OCI-LY3 (cell line): Measurements from ENCODE around the gene TSPAN19.
A peak's percentile ranks its signal among the peaks of the same experiment; 100 is the strongest.

Experiments used
- H2AFZ ChIP-seq: fragments of 200-600, 300-600 bp; shearing (Covaris generic); 2 replicates; pipeline ENCODE4 v1.6.0; 2014; ENCODE audit warnings: antibody characterized with exemption, low read depth, low read length
- H3K27ac ChIP-seq: fragments of 200-600, 300-600 bp; sonication (generic); 2 replicates; pipeline ENCODE4 v1.5.1; 2014; ENCODE audit warnings: mild to moderate bottlenecking, low read length, moderate library complexity, mixed read lengths
- H3K27me3 ChIP-seq: fragments of 200-600, 300-600 bp; sonication (generic); 2 replicates; pipeline ENCODE4 v1.6.1; 2014; ENCODE audit warnings: low read depth, low read length, mixed read lengths
- H3K36me3 ChIP-seq: fragments of 200-600, 300-600 bp; sonication (generic); replicated peaks from 2 replicates; pipeline ENCODE3; 2014; ENCODE audit warnings: low read depth, low read length, mixed read lengths
- H3K4me1 ChIP-seq: fragments of 300-600, 200-600 bp; sonication (generic); 2 replicates; pipeline ENCODE4 v1.6.1; 2014; ENCODE audit warnings: low read length, mixed read lengths
- H3K4me2 ChIP-seq: fragments of 200-600, 300-600 bp; sonication (generic); 2 replicates; pipeline ENCODE4 v1.6.1; 2014; ENCODE audit warnings: low read length, mixed read lengths
- H3K4me3 ChIP-seq: fragments of 300-600, 200-600 bp; sonication (generic); 2 replicates; pipeline ENCODE4 v1.5.1; 2014; ENCODE audit warnings: antibody characterized with exemption, mild to moderate bottlenecking, low read length, moderate library complexity
- H3K79me2 ChIP-seq: fragments of 300-600, 200-600 bp; shearing (Covaris generic); 2 replicates; pipeline ENCODE4 v1.6.1; 2014; ENCODE audit warnings: mild to moderate bottlenecking, low read length, mixed read lengths
- H3K9ac ChIP-seq: fragments of 300-600, 200-600 bp; shearing (Covaris generic); 2 replicates; pipeline ENCODE4 v1.6.0; 2014; ENCODE audit warnings: mild to moderate bottlenecking, low read length, moderate library complexity
- H3K9me3 ChIP-seq: fragments of 200-600, 300-600 bp; shearing (Covaris generic); 2 replicates; pipeline ENCODE4 v1.6.1; 2014; ENCODE audit warnings: low read length, mixed read lengths; ENCODE audit not compliant: insufficient read depth
- H4K20me1 ChIP-seq: fragments of 200-600, 300-600 bp; sonication (generic); 2 replicates; pipeline ENCODE4 v1.6.1; 2016; ENCODE audit warnings: low read length, mixed read lengths; ENCODE audit not compliant: insufficient read depth
- CTCF ChIP-seq: fragments of 200-600, 300-600 bp; sonication (generic); IDR thresholded peaks from 2 replicates; pipeline ENCODE4 v1.5.1; 2014; ENCODE audit warnings: antibody characterized with exemption, low read length, low read depth
- EZH2phosphoT487 ChIP-seq: fragments of 200-600 bp; shearing (Covaris generic); IDR thresholded peaks from 2 replicates; pipeline ENCODE4 v1.6.1; 2018; ENCODE audit warnings: antibody characterized with exemption, mixed run types, low read depth

The TSPAN19 gene

GRCh38 chr12:85036234-85036707 lies at the start of gene TSPAN19, which contains the start of gene LRRIQ1:
TSS of gene TSPAN19 (minus strand) at chr12:85036277. CDS start at chr12:85029946, 6,331 bp downstream.
TSS of gene LRRIQ1 (plus strand) at chr12:85036351. CDS start at chr12:85038177, 1,826 bp downstream.
- no peak within 1 kb of the TSS for H3K27ac ChIP-seq
- H3K9me3 ChIP-seq = no peaks in the 10 kb centered on the region
- no peaks in the 10 kb centered on the region for H4K20me1 ChIP-seq
- H3K9ac ChIP-seq = no peak within 1 kb of the TSS
- no peaks in the 10 kb centered on the region for H3K36me3 ChIP-seq
- no peak within 1 kb of the TSS for H2AFZ ChIP-seq
- TF ChIP-seq CTCF (no peak), EZH2phosphoT487 (no peak)
- H3K79me2 ChIP-seq = no peaks in the 10 kb centered on the region
- no peak within 1 kb of the TSS for H3K4me2 ChIP-seq
- no peaks in the 10 kb centered on the region for H3K27me3 ChIP-seq
- H3K4me3 ChIP-seq = no peak within 1 kb of the TSS
- no peaks in the 10 kb centered on the region for H3K4me1 ChIP-seq

GRCh38 chr12:85085066-85085465 lies 49.0 kb upstream of the TSPAN19 start:
- TF ChIP-seq EZH2phosphoT487 (no peak), CTCF (no peak)
- H4K20me1 ChIP-seq = no peaks in the 10 kb centered on the region
- no peaks in the 10 kb centered on the region for H3K4me1 ChIP-seq
- no peak overlapping the region for H3K27ac ChIP-seq
- H3K4me2 ChIP-seq = no peak overlapping the region
- H2AFZ ChIP-seq = no peak overlapping the region
- no peaks in the 10 kb centered on the region for H3K79me2 ChIP-seq
- H3K27me3 ChIP-seq = no peaks in the 10 kb centered on the region
- no peak overlapping the region for H3K4me3 ChIP-seq
- no peaks in the 10 kb centered on the region for H3K9me3 ChIP-seq
- no peaks in the 10 kb centered on the region for H3K36me3 ChIP-seq
- H3K9ac ChIP-seq = no peak overlapping the region

DNA sequence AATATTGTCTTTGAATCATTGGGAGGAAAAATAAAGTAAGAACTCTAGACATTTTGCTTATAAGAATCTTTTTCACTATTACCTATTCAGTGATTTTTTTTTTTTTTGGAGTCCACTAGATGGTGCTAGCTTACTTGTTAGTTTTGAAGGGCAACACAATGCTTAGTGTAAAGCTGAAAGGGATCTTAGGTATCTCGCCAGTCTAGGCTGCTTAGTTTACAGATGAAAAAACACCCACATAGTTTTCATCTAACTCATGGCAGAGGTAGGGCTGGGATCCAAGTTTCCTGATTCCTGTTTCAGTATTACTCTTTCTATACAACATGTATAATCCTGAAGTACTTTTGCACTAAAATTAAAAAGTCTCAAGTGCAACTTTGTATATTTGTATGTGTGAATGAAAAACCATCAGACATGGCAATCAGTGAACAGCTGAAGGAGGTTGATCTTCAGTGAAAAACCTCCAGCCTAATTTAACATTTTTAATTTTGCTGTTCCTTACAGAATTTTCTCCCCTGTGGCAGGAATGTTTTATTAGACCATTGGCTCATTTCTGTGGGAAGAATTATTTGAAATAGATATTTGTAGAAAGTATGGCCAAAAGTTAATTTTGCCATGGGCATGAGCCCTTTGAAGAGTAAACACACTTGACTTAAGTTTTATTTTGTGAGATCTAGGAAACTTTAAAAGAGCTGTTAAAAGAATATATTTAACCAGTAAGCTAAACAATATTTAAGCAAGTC lies 40.8 kb upstream of the TSPAN19 start:
- H3K9ac ChIP-seq = no peak overlapping the region
- H3K4me2 ChIP-seq = peak overlapping the region; percentile 16
- TF ChIP-seq EZH2phosphoT487 (no peak), CTCF (peak; percentile 71)
- no peaks in the 10 kb centered on the region for H4K20me1 ChIP-seq
- no peaks in the 10 kb centered on the region for H3K4me1 ChIP-seq
- H3K27ac ChIP-seq = no peak overlapping the region
- no peaks in the 10 kb centered on the region for H3K79me2 ChIP-seq
- peak overlapping the region; percentile 19; the same call in 1 of the 2 replicates for H2AFZ ChIP-seq
- H3K27me3 ChIP-seq = no peaks in the 10 kb centered on the region
- no peaks in the 10 kb centered on the region for H3K9me3 ChIP-seq
- no peak overlapping the region for H3K4me3 ChIP-seq
- H3K36me3 ChIP-seq = no peaks in the 10 kb centered on the region

GRCh38 chr12:85072826-85073225 lies 36.7 kb upstream of the TSPAN19 start:
- H3K36me3 ChIP-seq = no peaks in the 10 kb centered on the region
- no peak overlapping the region for H3K27ac ChIP-seq
- H3K4me1 ChIP-seq = no peaks in the 10 kb centered on the region
- H2AFZ ChIP-seq = no peak overlapping the region
- no peaks in the 10 kb centered on the region for H3K79me2 ChIP-seq
- no peak overlapping the region for H3K9ac ChIP-seq
- no peak overlapping the region for H3K4me3 ChIP-seq
- no peak overlapping the region for H3K4me2 ChIP-seq
- H4K20me1 ChIP-seq = no peaks in the 10 kb centered on the region
- no peaks in the 10 kb centered on the region for H3K27me3 ChIP-seq
- TF ChIP-seq EZH2phosphoT487 (no peak), CTCF (no peak)
- no peaks in the 10 kb centered on the region for H3K9me3 ChIP-seq
